ENCODE data around the gene WDFY4. TPM values are rescaled to one million over a fixed set of nuclear protein-coding genes. Genes with fewer than 3 reads are reported as not detected.

The WDFY4 gene
- polyA plus RNA-seq, 1 donor (not counting 4 experiments of a cell fraction or from before 2014, with no cell fraction given), result 0.04 TPM

- H2AFZ ChIP-seq (ENCODE audit: control insufficient read depth, low read length), result no peak overlapping the region
- dilution Hi-C loops (cut with MboI; ENCODE audit: extremely low pct_ligation_motif_present, low sequenced_read_pairs), result no loop called here
- DNase-seq (ENCODE audit: low read depth, low spot score), result no peak
- no peaks in the 10 kb centered on the region for H3K79me2 ChIP-seq (ENCODE audit: control insufficient read depth, insufficient read depth, low read length)
- no peaks in the 10 kb centered on the region for H3K9me1 ChIP-seq (ENCODE audit: control insufficient read depth, extremely low read depth, insufficient read depth, low read length)
- no peak overlapping the region for H3K27ac ChIP-seq (ENCODE audit: control insufficient read depth, insufficient read depth, low read length)
- H3K27me3 ChIP-seq (ENCODE audit: control insufficient read depth, extremely low read depth, insufficient read depth, low read length), result no peaks in the 10 kb centered on the region
- H3K4me3 ChIP-seq (ENCODE audit: control insufficient read depth in 2 of 3, extremely low read depth in 1 of 3, insufficient read depth in 2 of 3, low read depth in 1 of 3, low read length in 3 of 3), result no peak overlapping the region
- no peak overlapping the region for H3K9ac ChIP-seq (ENCODE audit: control insufficient read depth, extremely low read depth, insufficient read depth, low read length)
- no peaks in the 10 kb centered on the region for H4K20me1 ChIP-seq (ENCODE audit: control insufficient read depth, extremely low read depth, insufficient read depth, low read length)
- no peaks in the 10 kb centered on the region for H3K9me3 ChIP-seq (ENCODE audit: control insufficient read depth, low read depth, low read length)
- TF ChIP-seq CTCF (optimal IDR thresholded peaks at IDR 0.05 in 1 of 3, IDR thresholded peaks at IDR 0.05 in 1 of 3, conservative IDR thresholded peaks at IDR 0.05 in 1 of 3; ENCODE audit: extremely low read depth in 1 of 3, insufficient read depth in 2 of 3, low read length in 3 of 3) (no peak), EZH2 (IDR thresholded peaks at IDR 0.05; ENCODE audit: low read length) (no peak)
- H3K4me2 ChIP-seq (ENCODE audit: control insufficient read depth, extremely low read depth, insufficient read depth, low read depth, low read length), result no peak overlapping the region
- no peaks in the 10 kb centered on the region for H3K36me3 ChIP-seq (ENCODE audit: control insufficient read depth in 2 of 2, extremely low read depth in 1 of 2, insufficient read depth in 2 of 2, low read length in 2 of 2)
- H3K4me1 ChIP-seq (ENCODE audit: control insufficient read depth, extremely low read depth, insufficient read depth, low read length), result no peaks in the 10 kb centered on the region
- no peak for FAIRE-seq
Observed at GRCh38 chr10:48941427-48942075, 256.9 kb downstream of the WDFY4 start.

GRCh38 chr10:48943096-48943495, 258.4 kb downstream of the WDFY4 start:
- H2AFZ ChIP-seq (ENCODE audit: control insufficient read depth, low read length), result no peak overlapping the region

More at GRCh38 chr10:48943096-48943495, 258.4 kb downstream of the WDFY4 start:
- H3K9ac ChIP-seq (ENCODE audit: control insufficient read depth, extremely low read depth, insufficient read depth, low read length), result no peak overlapping the region
- DNase-seq (ENCODE audit: low read depth, low spot score) (no peak), FAIRE-seq (no peak)
- TF ChIP-seq EZH2 (IDR thresholded peaks at IDR 0.05; ENCODE audit: low read length) (no peak), CTCF (optimal IDR thresholded peaks at IDR 0.05 in 1 of 3, IDR thresholded peaks at IDR 0.05 in 1 of 3, conservative IDR thresholded peaks at IDR 0.05 in 1 of 3; ENCODE audit: extremely low read depth in 1 of 3, insufficient read depth in 2 of 3, low read length in 3 of 3) (no peak)
- no peak overlapping the region for H3K4me3 ChIP-seq (ENCODE audit: control insufficient read depth in 2 of 3, extremely low read depth in 1 of 3, insufficient read depth in 2 of 3, low read depth in 1 of 3, low read length in 3 of 3)
- no peaks in the 10 kb centered on the region for H3K9me1 ChIP-seq (ENCODE audit: control insufficient read depth, extremely low read depth, insufficient read depth, low read length)
- no peaks in the 10 kb centered on the region for H3K79me2 ChIP-seq (ENCODE audit: control insufficient read depth, insufficient read depth, low read length)
- H3K9me3 ChIP-seq (ENCODE audit: control insufficient read depth, low read depth, low read length), result no peaks in the 10 kb centered on the region
- no peak overlapping the region for H3K4me2 ChIP-seq (ENCODE audit: control insufficient read depth, extremely low read depth, insufficient read depth, low read depth, low read length)
- dilution Hi-C loops (cut with MboI; ENCODE audit: extremely low pct_ligation_motif_present, low sequenced_read_pairs), result no loop called here
- H3K27me3 ChIP-seq (ENCODE audit: control insufficient read depth, extremely low read depth, insufficient read depth, low read length), result peaks cover 4% of the 10 kb centered on the region
- H3K4me1 ChIP-seq (ENCODE audit: control insufficient read depth, extremely low read depth, insufficient read depth, low read length), result no peaks in the 10 kb centered on the region
- no peaks in the 10 kb centered on the region for H4K20me1 ChIP-seq (ENCODE audit: control insufficient read depth, extremely low read depth, insufficient read depth, low read length)
- no peaks in the 10 kb centered on the region for H3K36me3 ChIP-seq (ENCODE audit: control insufficient read depth in 2 of 2, extremely low read depth in 1 of 2, insufficient read depth in 2 of 2, low read length in 2 of 2)
- H3K27ac ChIP-seq (ENCODE audit: control insufficient read depth, insufficient read depth, low read length), result no peak overlapping the region

Measured in keratinocyte (primary cell).